Measurements from ENCODE around the gene LRRC30. TPM values are rescaled to one million over a fixed set of nuclear protein-coding genes. Genes with fewer than 3 reads are reported as not detected.
"Not testable (repeated sequence)": the region's sequence is repeated elsewhere in the genome, so short reads cannot be mapped to it uniquely, and the experiment has no call there.

LRRC30 gene
- total RNA-seq = not detected

GRCh38 chr18:7230626-7231349, at the start of gene LRRC30:
Gene LRRC30 (plus strand): TSS chr18:7231089. CDS start chr18:7231139, 50 bp downstream.
- no peaks in the 10 kb centered on the region for H3K27me3 Mint-ChIP-seq

GRCh38 chr18:7185701-7186100, 45.2 kb upstream of the LRRC30 start:
- no peak for DNase-seq
- H3K36me3 Mint-ChIP-seq (ENCODE audit: low read depth) = no peaks in the 10 kb centered on the region
- no peaks in the 10 kb centered on the region for H3K27me3 Mint-ChIP-seq
- no peaks in the 10 kb centered on the region for H3K4me1 Mint-ChIP-seq
- ChIA-PET CTCF (no interaction called here), POLR2A (no interaction called here)
- H3K27ac Mint-ChIP-seq = no peak overlapping the region
- no peak overlapping the region for H3K4me3 Mint-ChIP-seq
- peaks cover 8% of the 10 kb centered on the region for H3K9me3 Mint-ChIP-seq

More at GRCh38 chr18:7230626-7231349, at the start of gene LRRC30:
- Mint-ChIP-seq H3K4me1 (no peaks in the 10 kb centered on the region), H3K36me3 (ENCODE audit: low read depth) (no peaks in the 10 kb centered on the region), H3K4me3 (no peak within 1 kb of the TSS), H3K9me3 (no peaks in the 10 kb centered on the region), H3K27ac (no peak within 1 kb of the TSS)
- ChIA-PET POLR2A (no interaction called here), CTCF (no interaction called here)
- DNase-seq = no peak

GRCh38 chr18:7190547-7191156, 40.2 kb upstream of the LRRC30 start:
- no peak for DNase-seq
- Mint-ChIP-seq H3K36me3 (ENCODE audit: low read depth) (no peaks in the 10 kb centered on the region), H3K27ac (no peak overlapping the region), H3K27me3 (no peaks in the 10 kb centered on the region), H3K4me3 (no peak overlapping the region), H3K9me3 (peaks cover 3% of the 10 kb centered on the region), H3K4me1 (no peaks in the 10 kb centered on the region)
- ChIA-PET POLR2A (no interaction called here), CTCF (no interaction called here)

GRCh38 chr18:7191736-7192135, 39.2 kb upstream of the LRRC30 start:
- Mint-ChIP-seq H3K27me3 (no peaks in the 10 kb centered on the region), H3K9me3 (peaks cover 3% of the 10 kb centered on the region), H3K27ac (no peak overlapping the region), H3K4me1 (no peaks in the 10 kb centered on the region), H3K4me3 (no peak overlapping the region), H3K36me3 (ENCODE audit: low read depth) (no peaks in the 10 kb centered on the region)
- CTCF ChIA-PET = no interaction called here
- DNase-seq = no peak
- POLR2A ChIA-PET = no interaction called here

GRCh38 chr18:7195266-7195665, 35.6 kb upstream of the LRRC30 start:
- POLR2A ChIA-PET = no interaction called here
- CTCF ChIA-PET = no interaction called here
- H3K27me3 Mint-ChIP-seq = no peaks in the 10 kb centered on the region
- H3K9me3 Mint-ChIP-seq = peaks cover 3% of the 10 kb centered on the region
- no peak overlapping the region for H3K27ac Mint-ChIP-seq
- H3K4me1 Mint-ChIP-seq = no peaks in the 10 kb centered on the region
- no peak for DNase-seq
- no peak overlapping the region for H3K4me3 Mint-ChIP-seq
- H3K36me3 Mint-ChIP-seq (ENCODE audit: low read depth) = no peaks in the 10 kb centered on the region

DNA sequence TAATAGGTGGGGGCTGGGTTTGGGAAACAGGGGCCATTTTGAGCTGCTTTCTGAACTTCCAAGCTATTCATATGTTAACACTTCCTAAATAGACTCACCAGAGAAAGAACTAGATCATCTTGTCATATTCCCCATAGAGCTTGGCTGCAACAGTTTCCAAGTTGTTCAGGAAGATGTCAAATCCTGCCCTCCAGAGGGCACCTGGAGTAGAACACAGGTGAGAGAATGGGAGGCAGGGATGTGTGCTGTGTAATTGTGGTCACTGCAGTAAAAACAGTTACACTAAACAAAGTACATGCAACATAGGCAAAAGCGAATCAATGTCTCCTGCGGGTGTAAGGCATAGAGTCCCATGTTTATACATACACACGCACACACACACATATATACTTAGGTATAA, 34.5 kb upstream of the LRRC30 start:
- Mint-ChIP-seq H3K27me3 (no peaks in the 10 kb centered on the region), H3K4me1 (no peaks in the 10 kb centered on the region), H3K4me3 (no peak overlapping the region), H3K36me3 (ENCODE audit: low read depth) (no peaks in the 10 kb centered on the region), H3K9me3 (peaks cover 3% of the 10 kb centered on the region), H3K27ac (no peak overlapping the region)
- POLR2A ChIA-PET = no interaction called here
- CTCF ChIA-PET = no interaction called here
- no peak for DNase-seq

GRCh38 chr18:7197854-7198253, 33.0 kb upstream of the LRRC30 start:
- Mint-ChIP-seq H3K9me3 (peaks cover 3% of the 10 kb centered on the region), H3K27me3 (no peaks in the 10 kb centered on the region), H3K36me3 (ENCODE audit: low read depth) (no peaks in the 10 kb centered on the region), H3K27ac (no peak overlapping the region), H3K4me1 (no peaks in the 10 kb centered on the region), H3K4me3 (no peak overlapping the region)
- ChIA-PET POLR2A (no interaction called here), CTCF (no interaction called here)
- no peak for DNase-seq

GRCh38 chr18:7198326-7198725, 32.6 kb upstream of the LRRC30 start:
- Mint-ChIP-seq H3K27me3 (no peaks in the 10 kb centered on the region), H3K27ac (no peak overlapping the region), H3K9me3 (peaks cover 3% of the 10 kb centered on the region), H3K4me3 (no peak overlapping the region), H3K4me1 (no peaks in the 10 kb centered on the region), H3K36me3 (ENCODE audit: low read depth) (no peaks in the 10 kb centered on the region)
- ChIA-PET POLR2A (no interaction called here), CTCF (no interaction called here)
- no peak for DNase-seq

DNA sequence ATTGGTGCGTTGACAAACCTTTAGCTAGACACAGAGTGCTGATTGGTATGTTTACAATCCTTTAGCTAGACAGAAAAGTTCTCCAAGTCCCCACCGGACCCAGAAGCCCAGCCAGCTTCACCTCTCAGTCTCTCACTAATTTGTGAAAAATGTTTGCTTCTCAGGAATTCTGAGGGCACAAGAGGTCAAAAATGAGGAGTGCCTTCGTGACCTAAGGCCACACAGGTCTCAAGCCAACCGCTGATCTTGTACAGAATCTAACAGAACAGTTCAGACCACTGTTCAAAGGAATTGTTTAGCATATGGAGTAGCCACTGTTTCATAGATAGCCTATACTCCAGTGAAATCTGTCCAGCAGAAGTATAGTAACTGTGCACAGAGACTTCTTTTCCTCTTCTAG, 29.8 kb upstream of the LRRC30 start:
- Mint-ChIP-seq H3K36me3 (ENCODE audit: low read depth) (no peaks in the 10 kb centered on the region), H3K4me3 (no peak overlapping the region), H3K27me3 (no peaks in the 10 kb centered on the region), H3K4me1 (no peaks in the 10 kb centered on the region), H3K9me3 (no peaks in the 10 kb centered on the region), H3K27ac (no peak overlapping the region)
- ChIA-PET POLR2A (no interaction called here), CTCF (no interaction called here)
- DNase-seq = no peak

DNA sequence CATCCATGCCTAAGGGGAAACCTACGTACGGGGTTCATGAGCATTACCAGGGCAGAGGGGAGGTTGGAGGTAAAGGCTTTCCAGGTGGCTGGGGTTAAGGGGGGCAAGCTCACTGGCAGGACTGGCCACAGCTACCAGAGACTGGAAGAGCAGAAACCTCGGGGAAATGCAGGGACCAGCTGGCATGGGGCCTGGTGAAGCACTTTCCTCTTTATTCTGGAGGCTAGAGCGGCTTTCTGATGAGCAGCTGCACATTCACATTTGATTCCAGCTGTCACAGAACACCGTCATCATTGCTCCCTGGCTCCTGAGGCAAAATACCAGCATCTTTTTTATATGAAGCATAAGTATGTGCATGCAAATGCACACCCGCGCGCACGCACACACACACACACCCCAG, 28.7 kb upstream of the LRRC30 start:
- no peaks in the 10 kb centered on the region for H3K27me3 Mint-ChIP-seq
- H3K9me3 Mint-ChIP-seq = no peaks in the 10 kb centered on the region
- H3K36me3 Mint-ChIP-seq (ENCODE audit: low read depth) = no peaks in the 10 kb centered on the region
- ChIA-PET POLR2A (no interaction called here), CTCF (no interaction called here)
- H3K4me1 Mint-ChIP-seq = no peaks in the 10 kb centered on the region
- no peak overlapping the region for H3K27ac Mint-ChIP-seq
- DNase-seq = no peak
- H3K4me3 Mint-ChIP-seq = no peak overlapping the region

GRCh38 chr18:7203601-7204000, 27.3 kb upstream of the LRRC30 start:
- H3K36me3 Mint-ChIP-seq (ENCODE audit: low read depth); H3K4me1 Mint-ChIP-seq; H3K9me3 Mint-ChIP-seq; H3K27ac Mint-ChIP-seq; H3K27me3 Mint-ChIP-seq; POLR2A ChIA-PET; H3K4me3 Mint-ChIP-seq; DNase-seq; CTCF ChIA-PET: not testable (repeated sequence)

DNA sequence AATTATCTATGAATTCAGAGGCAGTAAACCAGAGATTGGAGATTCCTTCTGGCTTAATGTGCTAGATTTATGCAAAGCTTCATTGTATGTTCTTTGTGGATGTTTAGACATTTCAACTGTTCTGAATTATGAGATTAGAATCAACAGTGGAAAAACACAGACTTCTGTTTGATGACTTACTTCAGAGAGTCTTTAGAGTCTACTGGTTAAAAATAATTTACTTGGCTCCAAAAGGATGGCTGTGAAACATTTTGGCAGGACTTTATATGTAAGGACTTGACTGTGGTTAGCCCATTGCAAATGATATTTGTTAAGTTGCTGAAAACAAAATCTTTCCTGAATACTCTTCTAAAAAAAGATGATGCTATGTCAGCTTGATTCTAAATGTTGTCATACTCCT, 25.5 kb upstream of the LRRC30 start:
- H3K4me1 Mint-ChIP-seq = no peaks in the 10 kb centered on the region
- H3K27me3 Mint-ChIP-seq = no peaks in the 10 kb centered on the region
- H3K4me3 Mint-ChIP-seq = no peak overlapping the region
- POLR2A ChIA-PET = no interaction called here
- H3K27ac Mint-ChIP-seq = no peak overlapping the region
- H3K9me3 Mint-ChIP-seq = peaks cover under 1% of the 10 kb centered on the region
- CTCF ChIA-PET = no interaction called here
- DNase-seq = no peak
- H3K36me3 Mint-ChIP-seq (ENCODE audit: low read depth) = no peaks in the 10 kb centered on the region

- Mint-ChIP-seq H3K4me3 (no peak overlapping the region), H3K9me3 (peaks cover 4% of the 10 kb centered on the region), H3K36me3 (ENCODE audit: low read depth) (no peaks in the 10 kb centered on the region), H3K27me3 (no peaks in the 10 kb centered on the region), H3K27ac (no peak overlapping the region), H3K4me1 (no peaks in the 10 kb centered on the region)
- ChIA-PET POLR2A (no interaction called here), CTCF (no interaction called here)
- DNase-seq = no peak
Observed at GRCh38 chr18:7206217-7206616, 24.7 kb upstream of the LRRC30 start.

- H3K36me3 Mint-ChIP-seq (ENCODE audit: low read depth) = no peaks in the 10 kb centered on the region
- no peak for DNase-seq
- no peaks in the 10 kb centered on the region for H3K4me1 Mint-ChIP-seq
- ChIA-PET POLR2A (no interaction called here), CTCF (no interaction called here)
- H3K4me3 Mint-ChIP-seq = no peak overlapping the region
- H3K9me3 Mint-ChIP-seq = peaks cover 4% of the 10 kb centered on the region
- no peak overlapping the region for H3K27ac Mint-ChIP-seq
- no peaks in the 10 kb centered on the region for H3K27me3 Mint-ChIP-seq
Observed at GRCh38 chr18:7207366-7207915, 23.4 kb upstream of the LRRC30 start.

Measured in activated CD4-positive, alpha-beta T cell treated with anti-CD3 and anti-CD28 coated beads, Interleukin-2, amount 10 ng/mL, durations not matched to agents 7 days and 5 days (primary cell).